ENCODE data around the gene ZBTB20. TPM values are rescaled to one million over a fixed set of nuclear protein-coding genes. Genes with fewer than 3 reads are reported as not detected.

The ZBTB20 gene
- total RNA-seq, 1 experiment from 2014 or later: 3.7 TPM

DNA sequence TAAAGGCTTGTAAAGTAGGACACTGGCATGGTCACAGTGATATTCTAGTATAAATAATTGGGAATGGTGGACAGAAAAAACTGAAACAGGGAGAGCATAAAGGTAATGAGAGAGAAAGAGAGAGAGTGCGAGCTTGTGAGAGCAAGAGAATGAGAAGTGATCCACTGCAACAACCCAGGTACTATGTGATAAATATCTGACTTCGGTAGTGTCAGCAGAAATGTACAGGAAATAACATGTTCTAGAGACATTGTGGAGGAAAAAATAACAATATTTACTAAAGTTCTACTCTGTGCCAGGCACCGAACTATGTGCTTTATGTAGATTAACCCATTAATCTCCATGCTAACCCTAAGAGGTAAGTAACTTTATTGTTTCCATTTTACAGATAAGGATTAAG, 425.9 kb downstream of the ZBTB20 start:
- H3K4me2 ChIP-seq (ENCODE audit: low read length): no peak overlapping the region
- H3K9me3 ChIP-seq (ENCODE audit: low read length): 0 out of 2 replicates have a peak, but pooled peaks cover 4% of the 10 kb centered on the region
- no peaks in the 10 kb centered on the region for H3K27me3 ChIP-seq (ENCODE audit: low read length)
- H2AFZ ChIP-seq (ENCODE audit: low read length): no peak overlapping the region
- no peak for DNase-seq
- H3K36me3 ChIP-seq (ENCODE audit: low read depth, low read length): no peaks in the 10 kb centered on the region
- no peaks in the 10 kb centered on the region for H3K9me2 ChIP-seq (replicated peaks; ENCODE audit: low read length)
- intact Hi-C loops (cut with micrococcal nuclease): no loop called here
- no peaks in the 10 kb centered on the region for H3K4me1 ChIP-seq (ENCODE audit: insufficient read depth, low read length)
- H3K27ac ChIP-seq (ENCODE audit: low read length): no peak overlapping the region
- ATAC-seq: no peak
- H3K9ac ChIP-seq (ENCODE audit: low read length): no peak overlapping the region
- H3K4me3 ChIP-seq (ENCODE audit: low read length): no peak overlapping the region
- H3K79me2 ChIP-seq (ENCODE audit: low read length): no peaks in the 10 kb centered on the region
- no peaks in the 10 kb centered on the region for H3F3A ChIP-seq (ENCODE audit: low read length, unreplicated experiment)
- TF ChIP-seq EZH2 (IDR thresholded peaks at IDR 0.05; ENCODE audit: low read length, unreplicated experiment): no peak
- TF ChIP-seq EZH2phosphoT487 (IDR thresholded peaks at IDR 0.05; ENCODE audit: borderline replicate concordance, low read length): no peak
- TF ChIP-seq, protein P1, sequence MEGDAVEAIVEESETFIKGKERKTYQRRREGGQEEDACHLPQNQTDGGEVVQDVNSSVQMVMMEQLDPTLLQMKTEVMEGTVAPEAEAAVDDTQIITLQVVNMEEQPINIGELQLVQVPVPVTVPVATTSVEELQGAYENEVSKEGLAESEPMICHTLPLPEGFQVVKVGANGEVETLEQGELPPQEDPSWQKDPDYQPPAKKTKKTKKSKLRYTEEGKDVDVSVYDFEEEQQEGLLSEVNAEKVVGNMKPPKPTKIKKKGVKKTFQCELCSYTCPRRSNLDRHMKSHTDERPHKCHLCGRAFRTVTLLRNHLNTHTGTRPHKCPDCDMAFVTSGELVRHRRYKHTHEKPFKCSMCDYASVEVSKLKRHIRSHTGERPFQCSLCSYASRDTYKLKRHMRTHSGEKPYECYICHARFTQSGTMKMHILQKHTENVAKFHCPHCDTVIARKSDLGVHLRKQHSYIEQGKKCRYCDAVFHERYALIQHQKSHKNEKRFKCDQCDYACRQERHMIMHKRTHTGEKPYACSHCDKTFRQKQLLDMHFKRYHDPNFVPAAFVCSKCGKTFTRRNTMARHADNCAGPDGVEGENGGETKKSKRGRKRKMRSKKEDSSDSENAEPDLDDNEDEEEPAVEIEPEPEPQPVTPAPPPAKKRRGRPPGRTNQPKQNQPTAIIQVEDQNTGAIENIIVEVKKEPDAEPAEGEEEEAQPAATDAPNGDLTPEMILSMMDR (conservative IDR thresholded peaks at IDR 0.05; ENCODE audit: low read depth, low read length): no peak
- BruUV-seq (replicated peaks): no TSS peak
- no peaks in the 10 kb centered on the region for H4K20me1 ChIP-seq (ENCODE audit: low read length)
- POLR2A ChIA-PET (ENCODE audit: unreplicated experiment): no interaction called here
- CTCF ChIA-PET: no interaction called here

DNA sequence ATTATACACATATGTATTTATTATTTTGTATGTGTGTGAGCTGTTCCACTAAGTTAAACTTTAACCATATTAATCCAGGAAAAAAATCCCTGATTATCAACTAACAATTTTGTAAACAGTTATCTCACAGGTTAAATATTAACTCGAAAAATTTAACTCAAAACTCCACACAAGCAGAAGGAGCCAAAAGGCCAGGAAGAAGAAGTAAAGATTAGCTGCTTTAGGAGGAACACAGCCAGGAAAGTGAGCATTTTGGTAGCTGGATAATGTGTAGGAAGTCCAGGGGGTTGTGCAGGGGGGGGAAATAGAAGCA, 428.2 kb downstream of the ZBTB20 start:
- DNase-seq: no peak
- no peak overlapping the region for H2AFZ ChIP-seq (ENCODE audit: low read length)
- intact Hi-C loops (cut with micrococcal nuclease): no loop called here
- no peaks in the 10 kb centered on the region for H3F3A ChIP-seq (ENCODE audit: low read length, unreplicated experiment)
- no peak for TF ChIP-seq EZH2phosphoT487 (IDR thresholded peaks at IDR 0.05; ENCODE audit: borderline replicate concordance, low read length)
- TF ChIP-seq, protein P1 (conservative IDR thresholded peaks at IDR 0.05; ENCODE audit: low read depth, low read length): no peak
- TF ChIP-seq EZH2 (IDR thresholded peaks at IDR 0.05; ENCODE audit: low read length, unreplicated experiment): no peak
- no peak overlapping the region for H3K4me3 ChIP-seq (ENCODE audit: low read length)
- ChIA-PET POLR2A (ENCODE audit: unreplicated experiment) (interaction anchor here (0.7 kb wide), 1 partner anchor 263 kb away, joined by 5 read pairs; no protein-coding TSS in a partner anchor), CTCF (no interaction called here)
- no peaks in the 10 kb centered on the region for H3K9me3 ChIP-seq (ENCODE audit: low read length)
- H3K4me2 ChIP-seq (ENCODE audit: low read length): no peak overlapping the region
- no TSS peak for BruUV-seq (replicated peaks)
- no peak overlapping the region for H3K9ac ChIP-seq (ENCODE audit: low read length)
- H3K36me3 ChIP-seq (ENCODE audit: low read depth, low read length): no peaks in the 10 kb centered on the region
- no peaks in the 10 kb centered on the region for H3K79me2 ChIP-seq (ENCODE audit: low read length)
- no peaks in the 10 kb centered on the region for H4K20me1 ChIP-seq (ENCODE audit: low read length)
- H3K27ac ChIP-seq (ENCODE audit: low read length): no peak overlapping the region
- H3K4me1 ChIP-seq (ENCODE audit: insufficient read depth, low read length): no peaks in the 10 kb centered on the region
- no peaks in the 10 kb centered on the region for H3K9me2 ChIP-seq (replicated peaks; ENCODE audit: low read length)
- no peaks in the 10 kb centered on the region for H3K27me3 ChIP-seq (ENCODE audit: low read length)
- no peak for ATAC-seq

DNA sequence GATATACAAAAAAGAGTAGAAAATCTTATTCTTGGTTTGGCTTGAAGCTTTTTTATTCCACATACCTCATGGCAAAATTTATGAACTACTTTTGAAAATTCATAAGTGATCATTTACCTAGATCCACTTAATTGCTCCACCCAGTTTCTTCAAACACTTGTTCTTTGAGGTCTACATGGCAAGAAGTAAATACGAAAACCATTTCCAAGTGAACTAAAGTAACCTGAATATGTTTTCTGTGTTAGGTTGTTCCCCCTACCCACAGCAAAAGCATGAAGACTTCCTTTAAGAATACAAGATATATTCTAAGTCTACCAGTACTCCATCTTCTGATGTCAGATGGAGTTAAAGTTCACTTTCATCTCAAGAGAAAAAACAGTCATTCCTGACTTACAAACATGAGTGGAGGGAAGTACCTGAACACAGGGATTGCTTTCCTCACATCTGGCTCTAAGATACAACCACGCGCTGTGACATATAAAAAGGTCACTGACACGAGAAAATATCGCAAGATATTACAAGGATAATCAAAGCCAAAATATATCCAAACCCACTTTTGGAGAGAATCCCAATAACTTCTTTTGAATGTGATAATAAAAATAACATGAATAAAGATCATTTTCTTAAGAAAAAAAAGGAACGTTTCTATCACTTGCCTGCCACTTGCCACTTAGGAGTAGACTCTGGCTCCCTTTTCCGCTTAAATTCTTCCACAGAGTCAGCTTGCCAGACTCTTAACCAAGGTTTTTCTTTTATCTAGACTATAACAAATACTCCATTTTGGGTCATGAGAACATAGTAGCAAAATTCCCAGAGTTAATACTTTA, 428.8 kb downstream of the ZBTB20 start:
- no peak overlapping the region for H3K9ac ChIP-seq (ENCODE audit: low read length)
- TF ChIP-seq EZH2 (IDR thresholded peaks at IDR 0.05; ENCODE audit: low read length, unreplicated experiment): no peak
- no peak for TF ChIP-seq EZH2phosphoT487 (IDR thresholded peaks at IDR 0.05; ENCODE audit: borderline replicate concordance, low read length)
- TF ChIP-seq, protein P1 (conservative IDR thresholded peaks at IDR 0.05; ENCODE audit: low read depth, low read length): no peak
- no TSS peak for BruUV-seq (replicated peaks)
- no peak overlapping the region for H3K27ac ChIP-seq (ENCODE audit: low read length)
- CTCF ChIA-PET: no interaction called here
- no peaks in the 10 kb centered on the region for H3K79me2 ChIP-seq (ENCODE audit: low read length)
- H3K4me3 ChIP-seq (ENCODE audit: low read length): no peak overlapping the region
- DNase-seq (no peak), ATAC-seq (no peak)
- no peaks in the 10 kb centered on the region for H3K9me2 ChIP-seq (replicated peaks; ENCODE audit: low read length)
- no peak overlapping the region for H2AFZ ChIP-seq (ENCODE audit: low read length)
- no peaks in the 10 kb centered on the region for H4K20me1 ChIP-seq (ENCODE audit: low read length)
- H3K9me3 ChIP-seq (ENCODE audit: low read length): no peaks in the 10 kb centered on the region
- H3F3A ChIP-seq (ENCODE audit: low read length, unreplicated experiment): no peaks in the 10 kb centered on the region
- H3K27me3 ChIP-seq (ENCODE audit: low read length): no peaks in the 10 kb centered on the region
- H3K4me1 ChIP-seq (ENCODE audit: insufficient read depth, low read length): no peaks in the 10 kb centered on the region
- POLR2A ChIA-PET (ENCODE audit: unreplicated experiment): interaction anchor here (0.7 kb wide), 1 partner anchor 262 kb away, joined by 5 read pairs; no protein-coding TSS in a partner anchor
- intact Hi-C loops (cut with micrococcal nuclease): no loop called here
- H3K4me2 ChIP-seq (ENCODE audit: low read length): no peak overlapping the region
- no peaks in the 10 kb centered on the region for H3K36me3 ChIP-seq (ENCODE audit: low read depth, low read length)

Measured in PC-3 (cell line).